PC-3 (cell line): ENCODE data around the gene IL6ST. TPM values are rescaled to one million over a fixed set of nuclear protein-coding genes. Genes with fewer than 3 reads are reported as not detected.
A peak's percentile ranks its signal among the peaks of the same experiment; 100 is the strongest.
"Not testable (repeated sequence)": the region's sequence is repeated elsewhere in the genome, so short reads cannot be mapped to it uniquely, and the experiment has no call there.

Source experiments
- ATAC-seq: fragments of 200-7000 bp; cut with Tn5 transposase; 2 replicates; pipeline ENCODE4 v1.9.1; 2020; ENCODE audit warnings: mild to moderate bottlenecking, moderate library complexity
- BruUV-seq: library from RNA; stranded (reverse); fragments of 400-500 nt; replicated peaks from 2 replicates; lab custom pipeline; 2021; lab: Mats Ljungman, UMichigan
- CTCF ChIA-PET: fragments of 300-600 bp; sonication (Branson Sonifier 250); formaldehyde crosslinking; loops from one replicate; lab custom pipeline; 2022; ENCODE audit warnings: antibody characterized with exemption; lab: Charles Lee
- POLR2A ChIA-PET: fragments of 300-600 bp; sonication (Branson Sonifier 250); formaldehyde crosslinking; loops from one replicate; lab custom pipeline; 2022; ENCODE audit warnings: antibody characterized with exemption; ENCODE audit not compliant: unreplicated experiment; lab: Charles Lee
- DNase-seq: peaks from one replicate; pipeline ENCODE4 v3.0.0-alpha.2; 2015
- H2AFZ ChIP-seq: fragments of 300-600 bp; sonication (generic); 2 replicates; pipeline ENCODE4 v1.6.0; 2016; ENCODE audit warnings: antibody characterized with exemption, low read length
- H3F3A ChIP-seq: fragments of 300-600 bp; sonication (generic); one replicate; pipeline ENCODE4 v1.6.0; 2017; ENCODE audit warnings: antibody characterized with exemption, low read length, control low read depth, mild to moderate bottlenecking; ENCODE audit not compliant: unreplicated experiment
- H3K27ac ChIP-seq: fragments of 300-600 bp; sonication (generic); 2 replicates; pipeline ENCODE4 v1.5.1; 2016; ENCODE audit warnings: mild to moderate bottlenecking, low read length
- H3K27me3 ChIP-seq: fragments of 300-600 bp; sonication (generic); 2 replicates; pipeline ENCODE4 v1.6.1; 2016; ENCODE audit warnings: low read length, mixed read lengths
- H3K36me3 ChIP-seq: fragments of 300-600 bp; sonication (generic); 2 replicates; pipeline ENCODE4 v1.6.1; 2016; ENCODE audit warnings: low read depth, mixed run types, low read length, mixed read lengths
- H3K4me1 ChIP-seq: fragments of 300-600 bp; sonication (generic); 2 replicates; pipeline ENCODE4 v1.5.1; 2016; ENCODE audit warnings: low read length; ENCODE audit not compliant: insufficient read depth
- H3K4me2 ChIP-seq: fragments of 300-600 bp; sonication (generic); 2 replicates; pipeline ENCODE4 v1.6.0; 2016; ENCODE audit warnings: low read length
- H3K4me3 ChIP-seq: fragments of 300-600 bp; sonication (generic); 2 replicates; pipeline ENCODE4 v1.5.1; 2016; ENCODE audit warnings: mild to moderate bottlenecking, low read length, mixed read lengths
- H3K79me2 ChIP-seq: fragments of 300-600 bp; sonication (generic); 2 replicates; pipeline ENCODE4 v1.6.1; 2017; ENCODE audit warnings: low read length, mixed read lengths
- H3K9ac ChIP-seq: fragments of 300-600 bp; sonication (generic); 2 replicates; pipeline ENCODE4 v1.6.0; 2016; ENCODE audit warnings: mild to moderate bottlenecking, low read length
- H3K9me2 ChIP-seq: fragments of 300-600 bp; sonication (generic); replicated peaks from 2 replicates; pipeline ENCODE4 v1.6.1; 2016; ENCODE audit warnings: mixed run types, low read length, mixed read lengths
- H3K9me3 ChIP-seq: fragments of 300-600 bp; sonication (generic); 2 replicates; pipeline ENCODE4 v1.6.1; 2016; ENCODE audit warnings: low read length, mixed read lengths
- H4K20me1 ChIP-seq: fragments of 300-600 bp; sonication (generic); 2 replicates; pipeline ENCODE4 v1.6.1; 2016; ENCODE audit warnings: low read length, mixed read lengths
- CTCF ChIP-seq: fragments of 300-600 bp; sonication (generic); conservative IDR thresholded peaks from 2 replicates; pipeline ENCODE4 v1.5.1; 2017; ENCODE audit warnings: antibody characterized with exemption, low read depth, mild to moderate bottlenecking, low read length
- EZH2 ChIP-seq: fragments of 300-600 bp; sonication (generic); IDR thresholded peaks from one replicate; pipeline ENCODE4 v1.6.1; 2017; ENCODE audit warnings: antibody characterized with exemption, mild to moderate bottlenecking, low read length; ENCODE audit not compliant: unreplicated experiment
- EZH2phosphoT487 ChIP-seq: fragments of 300-600 bp; sonication (generic); IDR thresholded peaks from 2 replicates; pipeline ENCODE4 v1.6.1; 2018; ENCODE audit warnings: mild to moderate bottlenecking, antibody characterized with exemption, low read length, borderline replicate concordance
- intact Hi-C: fragments of 100-400 bp; cut with micrococcal nuclease; formaldehyde crosslinking; loops from 2 replicates; pipeline ENCODE4 v1.9.0; 2023
- total RNA-seq: library from RNA; depleted of rRNA; stranded (reverse); fragments of >200 nt; gene quantifications from 2 replicates; pipeline ENCODE4 v1.2.3, GENCODE V29; 2014

The IL6ST gene
- total RNA-seq, 1 experiment from 2014 or later = 28.0 TPM

DNA sequence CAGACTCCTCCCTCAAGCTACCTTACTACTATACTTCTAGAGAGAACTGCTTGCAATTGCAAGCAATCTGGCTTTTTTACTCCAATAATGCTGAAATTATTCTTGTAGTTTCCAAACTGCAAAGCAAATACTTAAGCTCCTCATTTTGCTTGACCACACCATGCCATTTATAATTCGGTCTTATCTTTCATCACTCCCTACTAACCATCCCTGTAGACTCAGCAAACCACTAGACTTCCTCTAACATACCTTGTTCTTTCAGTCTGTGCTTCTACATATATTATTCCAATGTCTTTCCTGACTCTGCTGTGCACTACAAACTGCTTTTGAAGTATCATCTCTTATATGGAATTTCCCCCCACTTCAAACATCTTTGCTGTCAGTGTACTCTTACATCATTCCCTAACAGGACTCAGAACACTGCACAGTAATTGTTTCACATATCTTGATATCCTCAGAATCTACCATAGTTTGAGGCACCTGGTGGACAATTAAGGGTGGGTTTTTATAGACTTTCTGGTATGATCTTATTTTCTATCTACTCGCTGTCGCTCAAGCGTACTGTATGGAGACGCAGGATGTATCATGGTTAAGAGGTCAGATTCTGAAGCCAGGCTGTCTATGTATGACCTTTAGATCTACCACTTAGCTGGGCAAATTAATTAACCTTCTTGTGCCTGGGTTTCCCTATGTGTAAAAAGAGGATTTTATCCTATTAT lies 2.8 kb downstream of the IL6ST start:
- H3K4me2 ChIP-seq = peak overlapping the region; percentile 97; the same call in 1 of the 2 replicates
- H3K9me3 ChIP-seq = no peaks in the 10 kb centered on the region
- intact Hi-C loops = loop anchor here (10.0 kb wide), 1 partner anchor 133 kb away; no protein-coding TSS in a partner anchor
- peaks cover 33% of the 10 kb centered on the region for H4K20me1 ChIP-seq
- H3K9ac ChIP-seq = no peak overlapping the region
- DNase-seq = no peak
- ChIA-PET CTCF (no interaction called here), POLR2A (no interaction called here)
- no peak overlapping the region for H3K4me3 ChIP-seq
- no peaks in the 10 kb centered on the region for H3K9me2 ChIP-seq
- no TSS peak for BruUV-seq
- no peak for ATAC-seq
- H3K27ac ChIP-seq = no peak overlapping the region
- H3K4me1 ChIP-seq = peaks cover 23% of the 10 kb centered on the region
- H3K27me3 ChIP-seq = no peaks in the 10 kb centered on the region
- H3K79me2 ChIP-seq = peaks cover 70% of the 10 kb centered on the region
- no peak overlapping the region for H2AFZ ChIP-seq
- no peaks in the 10 kb centered on the region for H3K36me3 ChIP-seq
- TF ChIP-seq EZH2 (no peak), EZH2phosphoT487 (no peak), CTCF (no peak)
- H3F3A ChIP-seq = no peaks in the 10 kb centered on the region

- ATAC-seq, POLR2A ChIA-PET, H3K9ac ChIP-seq, H3K4me3 ChIP-seq, H2AFZ ChIP-seq, H3K9me3 ChIP-seq, H3K9me2 ChIP-seq, BruUV-seq, H3K27ac ChIP-seq, H3F3A ChIP-seq, H3K36me3 ChIP-seq, H3K4me2 ChIP-seq, H3K27me3 ChIP-seq, DNase-seq: not testable (repeated sequence)
- Histone ChIP-seq H3K4me1 (peaks cover 13% of the 10 kb centered on the region), H3K79me2 (peaks cover 79% of the 10 kb centered on the region), H4K20me1 (peaks cover 33% of the 10 kb centered on the region)
- intact Hi-C loops = loop anchor here (10.0 kb wide), 1 partner anchor 134 kb away; no protein-coding TSS in a partner anchor
- CTCF ChIA-PET = interaction anchor here (0.6 kb wide), 1 partner anchor 390 kb away, joined by 3 read pairs; no protein-coding TSS in a partner anchor
Observed at GRCh38 chr5:55990895-55991294, 3.9 kb downstream of the IL6ST start.

DNA sequence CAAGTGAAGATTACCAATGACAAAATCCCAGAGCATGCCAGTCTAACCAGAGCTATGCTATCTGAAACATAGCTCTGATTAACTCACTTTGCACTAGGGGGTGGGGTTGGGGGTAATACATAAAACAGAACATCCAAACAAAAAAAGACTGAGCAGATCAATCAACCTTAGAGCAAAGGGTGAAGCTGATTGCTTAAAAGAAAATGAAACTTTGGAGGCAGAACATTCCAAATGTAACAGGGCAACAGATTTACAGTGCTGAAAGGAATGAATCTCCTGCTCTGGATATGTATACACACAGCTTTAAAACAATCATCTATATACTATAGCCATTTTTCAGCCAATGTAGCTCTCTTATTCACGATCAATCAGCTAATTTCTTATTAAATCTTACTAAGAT lies 4.9 kb downstream of the IL6ST start:
- no peaks in the 10 kb centered on the region for H3F3A ChIP-seq
- peaks cover 12% of the 10 kb centered on the region for H3K4me1 ChIP-seq
- no peaks in the 10 kb centered on the region for H3K27me3 ChIP-seq
- no peaks in the 10 kb centered on the region for H3K36me3 ChIP-seq
- no peak overlapping the region for H3K27ac ChIP-seq
- BruUV-seq = no TSS peak
- peaks cover 33% of the 10 kb centered on the region for H4K20me1 ChIP-seq
- CTCF ChIA-PET = interaction anchor here (0.6 kb wide), 2 partner anchors 67 to 257 kb away, joined by 4 to 7 read pairs; no protein-coding TSS in a partner anchor
- ATAC-seq = no peak
- peaks cover 87% of the 10 kb centered on the region for H3K79me2 ChIP-seq
- no peak overlapping the region for H3K4me3 ChIP-seq
- intact Hi-C loops = loop anchor here (10.0 kb wide), 1 partner anchor 135 kb away; no protein-coding TSS in a partner anchor
- no peak overlapping the region for H3K9ac ChIP-seq
- no peak overlapping the region for H2AFZ ChIP-seq
- POLR2A ChIA-PET = no interaction called here
- no peak for DNase-seq
- H3K9me3 ChIP-seq = no peaks in the 10 kb centered on the region
- TF ChIP-seq EZH2 (no peak), CTCF (no peak), EZH2phosphoT487 (no peak)
- no peaks in the 10 kb centered on the region for H3K9me2 ChIP-seq
- H3K4me2 ChIP-seq = no peak overlapping the region
